ENCODE results near the gene NARF. TPM values are rescaled to one million over a fixed set of nuclear protein-coding genes. Genes with fewer than 3 reads are reported as not detected.
"Not testable (repeated sequence)": the region's sequence is repeated elsewhere in the genome, so short reads cannot be mapped to it uniquely, and the experiment has no call there.

Gene NARF
- total and polyA plus RNA-seq, 7 donors = 29.4 to 65.8 (median 41.5) TPM

- TF ChIP-seq EP300 (IDR thresholded peaks at IDR 0.05) = no peak
- TF ChIP-seq POLR2A (IDR thresholded peaks at IDR 0.05) = no peak
- TF ChIP-seq CTCF (IDR thresholded peaks at IDR 0.05) = no peak
- TF ChIP-seq POLR2AphosphoS5 (IDR thresholded peaks at IDR 0.05) = no peak
- H3K27me3 ChIP-seq = no peaks in the 10 kb centered on the region
- no peak for DNase-seq
- peaks cover 0 to 99% (median 90%) of the 10 kb centered on the region in 4 donors for H3K4me1 ChIP-seq
- 84 to 89% methylated on average over 7 of the region's 7 CpGs for WGBS, 2 donors
- intact Hi-C loops (cut with DNase I) = no loop called here
- H3K4me3 ChIP-seq = no peak overlapping the region
- peak overlapping the region; percentile 81 to 97 (median 92) for H3K27ac ChIP-seq
- H3K9me3 ChIP-seq = no peaks in the 10 kb centered on the region
- H3K36me3 ChIP-seq = no peaks in the 10 kb centered on the region
Observed at GRCh38 chr17:82534401-82534812, 75.9 kb downstream of the NARF start.

- peaks cover 0 to 95% (median 88%) of the 10 kb centered on the region in 4 donors for H3K4me1 ChIP-seq
- no peaks in the 10 kb centered on the region for H3K27me3 ChIP-seq
Observed at GRCh38 chr17:82536512-82537201, 78.1 kb downstream of the NARF start.

GRCh38 chr17:82537228-82537627 is 78.7 kb downstream of the NARF start:
- H3K36me3 ChIP-seq; DNase-seq; H3K27me3 ChIP-seq; intact Hi-C loops (cut with DNase I); H3K9me3 ChIP-seq: not testable (repeated sequence)
- peak overlapping the region in 1 of 4 donors; percentile 14 for H3K4me3 ChIP-seq
- WGBS, 2 donors = 83 to 86% methylated on average over 9 of the region's 9 CpGs
- H3K4me1 ChIP-seq = peaks cover 0 to 94% (median 87%) of the 10 kb centered on the region in 4 donors
- H3K27ac ChIP-seq = peak overlapping the region; percentile 81 to 97 (median 92)

More at GRCh38 chr17:82536512-82537201, 78.1 kb downstream of the NARF start:
- peak; percentile 77 for DNase-seq
- TF ChIP-seq POLR2A (IDR thresholded peaks at IDR 0.05) (no peak), POLR2AphosphoS5 (IDR thresholded peaks at IDR 0.05) (peak in 1 of 4 donors; percentile 1)
- WGBS, 2 donors = 27 to 47% methylated on average over 6 of the region's 6 CpGs
- Histone ChIP-seq H3K27ac (peak overlapping the region; percentile 81 to 97 (median 92)), H3K4me3 (peak overlapping the region in 2 of 4 donors; percentile 14 to 16), H3K36me3 (no peaks in the 10 kb centered on the region), H3K9me3 (no peaks in the 10 kb centered on the region)
- intact Hi-C loops (cut with DNase I) = loop anchor here (1.0 kb wide), 1 partner anchor 8 kb away; no protein-coding TSS in a partner anchor

- peak overlapping the region; percentile 81 to 97 (median 92) for H3K27ac ChIP-seq
- DNase-seq; H3K36me3 ChIP-seq; intact Hi-C loops (cut with DNase I); H3K9me3 ChIP-seq; H3K4me3 ChIP-seq; H3K27me3 ChIP-seq: not testable (repeated sequence)
- peaks cover 0 to 95% (median 93%) of the 10 kb centered on the region in 4 donors for H3K4me1 ChIP-seq
- WGBS, 2 donors = 40 to 78% methylated on average over 18 of the region's 18 CpGs
Observed at GRCh38 chr17:82539076-82539475, 80.5 kb downstream of the NARF start.

Small RNA genes lying within 50 kb of the gene (small RNA-seq; reads per million reads assigned to genes)
- 0 reads per million in 3 donors for gene RF00019

Other genes starting within 250 kb of the NARF start
- gene CCDC57, start 245.9 kb upstream of the NARF start, total RNA-seq = 10 to 100 TPM; 13.3 to 34.1 (median 20.8) TPM
- gene CCDC57, start 245.9 kb upstream of the NARF start, polyA plus RNA-seq = 10 to 100 TPM; 17.4 to 47.8 (median 25.4) TPM
- gene SLC16A3, start 229.7 kb upstream of the NARF start, total RNA-seq = 10 to 100 TPM in 3 of 4 donors, 1 to 10 TPM in 1; 9.6 to 19.7 (median 11.6) TPM
- 100 to 1,000 TPM in 1 of 3 donors, 10 to 100 TPM in 2; 10.8 to 140 (median 37.9) TPM for gene SLC16A3, start 229.7 kb upstream of the NARF start, polyA plus RNA-seq
- gene CSNK1D, start 185.0 kb upstream of the NARF start, total RNA-seq = 10 to 100 TPM; 45.1 to 61.2 (median 48.9) TPM
- gene CSNK1D, start 185.0 kb upstream of the NARF start, polyA plus RNA-seq = 100 to 1,000 TPM in 1 of 3 donors, 10 to 100 TPM in 2; 55.9 to 142 (median 86.2) TPM
- gene CD7, start 141.1 kb upstream of the NARF start, total RNA-seq = 1 to 10 TPM in 2 of 4 donors, not detected in 2; 2.8 to 4.3 TPM
- gene CD7, start 141.1 kb upstream of the NARF start, polyA plus RNA-seq = 10 to 100 TPM in 1 of 3 donors, 1 to 10 TPM in 1, under 1 TPM in 1; 0.60 to 38.3 (median 4.6) TPM
- 10 to 100 TPM in 2 of 4 donors, 1 to 10 TPM in 2; 8.4 to 56.9 (median 10.5) TPM for gene SECTM1, start 125.0 kb upstream of the NARF start, total RNA-seq
- gene SECTM1, start 125.0 kb upstream of the NARF start, polyA plus RNA-seq = 100 to 1,000 TPM in 1 of 3 donors, 10 to 100 TPM in 2; 64.3 to 105 (median 80.8) TPM
- gene TEX19, start 99.5 kb upstream of the NARF start, total RNA-seq = not detected
- gene TEX19, start 99.5 kb upstream of the NARF start, polyA plus RNA-seq = under 1 TPM in 1 of 3 donors, not detected in 2; 0.04 TPM
- not detected for gene UTS2R, start 87.0 kb upstream of the NARF start, total RNA-seq
- gene UTS2R, start 87.0 kb upstream of the NARF start, polyA plus RNA-seq = not detected
- 10 to 100 TPM; 15.8 to 42.9 (median 24.0) TPM for gene HEXD, start 40.4 kb upstream of the NARF start, total RNA-seq
- 10 to 100 TPM in 2 of 3 donors, 1 to 10 TPM in 1; 9.5 to 46.2 (median 16.2) TPM for gene HEXD, start 40.4 kb upstream of the NARF start, polyA plus RNA-seq
- gene OGFOD3, start 40.2 kb upstream of the NARF start, total RNA-seq = 10 to 100 TPM; 14.1 to 28.2 (median 22.1) TPM
- 10 to 100 TPM in 1 of 3 donors, 1 to 10 TPM in 2; 6.0 to 23.4 (median 6.9) TPM for gene OGFOD3, start 40.2 kb upstream of the NARF start, polyA plus RNA-seq
- 10 to 100 TPM; 22.8 to 76.6 (median 46.7) TPM for gene CYBC1, start 8.0 kb upstream of the NARF start, total RNA-seq
- gene CYBC1, start 8.0 kb upstream of the NARF start, polyA plus RNA-seq = 100 to 1,000 TPM in 1 of 3 donors, 10 to 100 TPM in 2; 25.8 to 116 (median 32.1) TPM
- 10 to 100 TPM; 29.3 to 56.8 (median 40.5) TPM for gene FOXK2, start 61.0 kb downstream of the NARF start, total RNA-seq
- 10 to 100 TPM; 10.2 to 26.2 (median 11.6) TPM for gene FOXK2, start 61.0 kb downstream of the NARF start, polyA plus RNA-seq
- 10 to 100 TPM; 51.7 to 67.0 (median 66.7) TPM for gene WDR45B, start 189.7 kb downstream of the NARF start, total RNA-seq
- 10 to 100 TPM; 62.5 to 70.1 (median 67.5) TPM for gene WDR45B, start 189.7 kb downstream of the NARF start, polyA plus RNA-seq
- gene RAB40B, start 240.0 kb downstream of the NARF start, total RNA-seq = 10 to 100 TPM; 11.7 to 32.7 (median 21.6) TPM
- 10 to 100 TPM; 14.0 to 26.4 (median 24.0) TPM for gene RAB40B, start 240.0 kb downstream of the NARF start, polyA plus RNA-seq